Measurements from ENCODE around the gene CFD.
"Not testable (repeated sequence)": the region's sequence is repeated elsewhere in the genome, so short reads cannot be mapped to it uniquely, and the experiment has no call there.

CFD gene

DNA sequence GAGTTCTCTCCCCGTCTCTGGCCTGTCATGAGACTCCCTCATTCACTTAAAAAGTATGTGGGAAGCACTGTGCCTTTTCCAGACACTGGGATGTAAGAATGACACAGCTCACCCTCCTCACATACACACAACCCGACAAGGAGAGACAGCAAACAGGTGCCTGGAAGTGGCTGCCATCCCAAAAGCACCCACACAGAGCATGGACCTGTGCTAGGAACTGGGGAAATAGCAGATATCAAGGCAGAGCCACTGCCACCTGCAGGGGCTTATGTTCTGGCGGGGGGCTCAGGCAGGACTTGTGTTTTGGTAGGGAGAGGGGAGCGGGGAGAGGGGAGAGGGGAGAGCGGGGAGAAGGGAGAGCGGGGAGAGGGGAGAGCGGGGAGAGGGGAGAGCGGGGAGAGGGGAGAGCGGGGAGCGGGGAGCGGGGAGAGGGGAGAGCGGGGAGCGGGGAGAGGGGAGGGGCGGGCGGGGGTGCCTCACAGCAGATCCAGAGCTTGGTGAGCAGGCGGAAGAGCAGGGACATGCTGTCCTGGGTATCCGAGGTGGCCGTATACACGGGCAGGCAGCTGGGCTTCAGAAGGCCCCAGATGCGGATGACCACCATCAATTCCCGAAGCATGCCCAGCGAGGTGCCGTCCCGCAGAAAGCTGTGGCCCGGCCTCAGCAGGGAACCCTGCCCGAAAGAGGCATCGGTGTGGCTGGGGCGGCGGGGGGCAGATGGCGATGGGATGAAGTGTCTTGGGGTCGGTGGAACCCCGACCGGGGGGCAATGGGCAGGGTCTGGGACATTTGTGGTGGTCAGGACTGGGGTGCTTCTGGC lies 12.2 kb downstream of the CFD start:
- no peak for DNase-seq (ENCODE audit: low read depth)

- no peak for DNase-seq (ENCODE audit: low read depth)
Measured at GRCh38 chr19:872266-872951, 12.9 kb downstream of the CFD start.

- DNase-seq (ENCODE audit: low read depth): no peak
Measured at GRCh38 chr19:873084-873483, 13.6 kb downstream of the CFD start.

GRCh38 chr19:873561-874041 lies 14.1 kb downstream of the CFD start:
- no peak for DNase-seq (ENCODE audit: low read depth)

DNA sequence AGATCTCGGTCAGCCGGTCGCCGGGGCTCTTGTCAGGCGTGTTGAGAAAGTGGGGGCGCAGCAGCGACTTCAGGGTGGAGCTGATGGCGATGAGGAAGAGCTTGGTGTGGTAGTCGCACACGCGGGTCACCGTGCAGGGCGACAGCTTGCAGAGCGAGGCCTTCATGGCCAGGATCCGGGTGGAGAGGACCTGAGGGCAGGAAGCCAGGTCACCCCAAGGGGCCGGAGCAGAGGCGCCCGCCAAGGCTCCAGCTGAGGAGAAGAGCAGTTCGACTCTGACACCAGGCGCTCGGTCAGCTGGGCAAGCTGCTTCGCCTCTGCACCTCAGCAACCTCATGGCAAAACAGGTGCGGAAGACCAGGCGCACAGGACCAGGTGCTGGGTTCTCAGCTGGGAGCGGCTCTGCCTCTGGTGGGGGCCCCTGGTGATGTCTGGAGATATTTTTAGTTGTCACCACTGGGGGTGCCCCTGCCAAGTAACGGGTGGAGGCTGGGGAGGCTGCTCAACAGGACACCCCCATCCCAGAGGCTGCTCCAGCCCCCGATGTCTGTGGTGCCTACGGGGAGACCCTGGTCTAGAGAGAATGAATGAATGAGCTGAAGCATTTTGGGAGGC lies 15.9 kb downstream of the CFD start:
- DNase-seq (ENCODE audit: low read depth): no peak

DNA sequence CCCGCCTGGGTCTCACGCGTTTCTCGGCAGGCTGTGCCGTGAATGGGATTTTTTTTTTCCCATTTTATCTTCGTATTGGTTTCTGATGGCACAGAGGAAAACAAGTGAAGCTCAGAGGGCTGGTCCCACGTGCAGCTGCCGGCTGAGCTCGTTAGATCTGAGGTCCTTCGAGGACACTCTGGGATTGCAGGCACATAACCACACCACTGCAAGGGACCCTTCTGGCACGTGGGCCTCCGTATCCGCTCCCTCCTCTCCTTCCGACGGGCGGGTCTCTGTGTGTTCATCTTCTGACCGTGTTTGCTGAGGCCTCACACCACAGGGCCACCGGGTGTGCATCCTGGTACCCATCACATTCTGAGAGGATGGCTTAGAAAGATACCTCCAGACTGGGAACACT lies 16.6 kb downstream of the CFD start:
- no peak for DNase-seq (ENCODE audit: low read depth)

- no peak for DNase-seq (ENCODE audit: low read depth)
Measured at GRCh38 chr19:876780-877314, 17.4 kb downstream of the CFD start.

- DNase-seq (ENCODE audit: low read depth): not testable (repeated sequence)
Measured at GRCh38 chr19:877992-878660, 18.7 kb downstream of the CFD start.

- DNase-seq (ENCODE audit: low read depth): not testable (repeated sequence)
Measured at GRCh38 chr19:878751-879561, 19.5 kb downstream of the CFD start.

- DNase-seq (ENCODE audit: low read depth): no peak
Measured at GRCh38 chr19:879711-880438, 20.4 kb downstream of the CFD start.

GRCh38 chr19:881385-882071 lies 22.1 kb downstream of the CFD start:
- no peak for DNase-seq (ENCODE audit: low read depth)

- no peak for DNase-seq (ENCODE audit: low read depth)
Measured at GRCh38 chr19:882871-883497, 23.5 kb downstream of the CFD start.

DNA sequence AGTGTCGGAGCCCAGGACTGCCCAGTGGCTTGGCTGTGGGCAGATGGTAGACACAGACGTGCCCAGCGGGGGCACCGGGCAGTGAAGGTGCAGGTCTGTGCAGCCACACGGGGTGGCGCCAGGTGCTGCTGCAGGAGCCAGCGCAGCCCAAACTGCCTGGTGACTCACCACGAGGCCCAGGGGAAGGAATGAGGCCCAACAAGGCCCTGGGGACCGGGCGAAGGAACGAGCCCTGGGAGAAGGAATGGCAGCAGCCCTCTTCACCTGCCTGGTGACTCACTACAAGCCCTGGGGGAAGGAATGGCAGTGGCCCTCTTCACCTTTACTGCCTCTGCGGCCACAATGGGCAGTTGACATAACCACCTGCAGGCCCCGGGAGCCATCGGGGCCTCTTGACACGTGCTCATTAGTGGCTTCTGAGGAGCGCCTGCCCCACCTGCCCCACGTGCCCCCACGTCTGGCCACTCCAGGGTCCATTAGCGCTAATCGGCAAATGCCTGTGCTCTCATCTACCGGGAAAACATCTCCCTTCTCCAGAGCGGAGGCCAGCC lies 24.3 kb downstream of the CFD start:
- DNase-seq (ENCODE audit: low read depth): no peak

- no peak for DNase-seq (ENCODE audit: low read depth)
Measured at GRCh38 chr19:884420-885211, 25.2 kb downstream of the CFD start.

DNA sequence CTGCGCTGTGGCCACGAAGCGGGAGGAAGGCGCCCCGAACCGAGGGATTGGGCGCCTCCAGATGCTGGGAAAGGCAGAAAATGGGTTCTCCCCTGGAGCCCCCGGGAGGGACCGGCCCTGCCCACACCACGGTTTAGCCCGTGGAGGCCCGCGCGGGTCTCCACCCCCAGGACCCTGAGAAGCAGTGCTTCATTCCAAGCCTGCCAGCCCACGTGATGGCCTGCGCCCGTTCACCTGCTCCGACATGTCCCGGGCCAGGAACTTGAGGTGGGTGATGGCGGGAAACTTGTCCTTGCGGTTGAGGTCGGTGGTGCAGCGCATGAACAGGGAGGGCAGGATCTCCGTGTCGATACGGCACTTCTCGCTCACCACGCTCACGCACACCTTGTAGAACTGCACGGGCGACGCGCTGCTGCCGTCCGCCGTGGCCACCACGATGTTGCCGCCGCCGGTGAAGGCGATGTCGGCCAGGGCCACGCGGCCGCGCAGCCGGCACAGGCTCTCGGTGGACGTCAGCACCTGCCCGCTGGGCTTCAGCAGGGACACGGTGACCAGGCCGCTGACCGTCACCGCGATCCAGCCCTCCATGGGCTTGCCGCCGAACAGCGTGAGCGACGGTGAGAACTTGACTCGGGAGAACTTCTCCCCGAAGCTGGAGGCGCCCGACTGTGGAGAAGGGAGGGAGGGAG lies 26.2 kb downstream of the CFD start:
- no peak for DNase-seq (ENCODE audit: low read depth)

DNA sequence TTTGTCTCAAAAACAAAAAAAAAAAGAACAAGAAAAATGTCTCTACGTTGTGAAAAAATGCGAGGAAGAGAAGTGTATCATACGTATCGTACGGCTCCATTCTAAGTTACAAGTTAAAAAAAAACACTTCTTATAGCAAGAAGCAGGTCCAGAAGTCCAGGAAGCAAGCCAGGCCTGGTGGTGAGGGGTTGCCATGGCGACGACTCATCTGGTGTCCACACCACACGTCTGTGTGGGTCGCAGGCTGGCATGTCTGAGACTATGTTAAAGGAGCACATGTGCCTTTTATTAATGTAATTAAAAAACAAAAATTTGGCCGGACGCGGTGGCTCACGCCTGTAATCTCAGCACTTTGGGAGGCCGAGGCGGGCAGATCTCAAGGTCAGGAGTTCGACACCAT lies 27.6 kb downstream of the CFD start:
- no peak for DNase-seq (ENCODE audit: low read depth)

GRCh38 chr19:887599-887998 lies 28.1 kb downstream of the CFD start:
- DNase-seq (ENCODE audit: low read depth): no peak

Measured in non-pigmented ciliary epithelial cell (primary cell).